Ascending aorta (tissue), 2 donors: ENCODE data around the gene WIPF1. TPM values are rescaled to one million over a fixed set of nuclear protein-coding genes. Genes with fewer than 3 reads are reported as not detected.
A peak's percentile ranks its signal among the peaks of the same experiment; 100 is the strongest.

Source experiments
- DNase-seq, 2 donors: peaks; one replicate each; pipeline ENCODE4 v3.0.0-alpha.2; 2019; ENCODE audit warnings: low spot score in 2 of 2
- H3K27ac ChIP-seq, 2 donors: fragments of 200-600 bp; sonication (generic); one replicate each; pipeline ENCODE4 v1.5.1; 2016 to 2017; ENCODE audit warnings: mild to moderate bottlenecking in 1 of 2
- H3K27me3 ChIP-seq: fragments of 200-600 bp; sonication (generic); one replicate; pipeline ENCODE4 v1.5.1; 2017
- H3K36me3 ChIP-seq, 2 donors: fragments of 200-600 bp; sonication (generic); one replicate each; pipeline ENCODE4 v1.5.1; 2016
- H3K4me1 ChIP-seq, 2 donors: fragments of 200-600 bp; sonication (generic); one replicate each; pipeline ENCODE4 v1.5.1; 2016 to 2017; ENCODE audit warnings: mild to moderate bottlenecking in 1 of 2
- H3K4me3 ChIP-seq, 2 donors: fragments of 200-600 bp; sonication (generic); one replicate each; pipeline ENCODE4 v1.5.1; 2016 to 2017; ENCODE audit warnings: mild to moderate bottlenecking in 1 of 2
- H3K9me3 ChIP-seq, 2 donors: fragments of 200-600 bp; sonication (generic); one replicate each; pipeline ENCODE4 v1.5.1; 2016
- intact Hi-C: fragments of 100-400 bp; cut with DNase I; formaldehyde crosslinking; loops from one replicate; pipeline ENCODE4 v1.15.1; 2023
- total RNA-seq: library from RNA; depleted of rRNA; stranded (reverse); fragments of >200 nt; gene quantifications from one replicate; pipeline ENCODE4 v1.1.0, GENCODE V29; 2016
- TF ChIP-seq, protein P1 (sequence below), 3 experiments: fragments of 200-600 bp in 2 of 3; fragments of 450-650 bp in 1 of 3; sonication (generic) in 2 of 3; IDR thresholded peaks; one replicate each; pipeline ENCODE4 v1.5.1; 2016 to 2019; ENCODE audit warnings: antibody characterized with exemption in 3 of 3, mild to moderate bottlenecking in 1 of 3, moderate library complexity in 1 of 3

WIPF1 gene
- total RNA-seq, 1 donor from 2014 or later, result 26.1 TPM

DNA sequence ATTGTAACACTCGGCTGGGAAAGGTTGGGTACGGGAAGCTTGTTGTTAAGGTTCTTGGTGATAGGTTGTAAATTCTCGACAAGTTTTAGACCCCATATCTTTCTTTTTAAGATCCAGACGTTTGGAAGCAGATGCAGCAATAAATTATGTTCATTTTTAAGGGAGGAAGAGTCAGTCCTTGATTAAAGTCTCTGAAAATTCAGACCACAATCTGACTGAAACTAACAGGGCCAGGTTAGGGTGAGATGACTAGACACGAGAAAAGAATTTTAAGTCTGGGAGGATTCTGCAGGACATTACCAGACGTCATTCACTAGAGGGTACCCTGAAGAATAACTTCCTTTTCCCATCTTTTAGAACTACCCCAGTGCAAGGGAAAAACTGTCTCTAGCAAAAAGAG lies 16.1 kb downstream of the WIPF1 start:
- H3K4me1 ChIP-seq, result peaks cover 0 to 13% of the 10 kb centered on the region in 2 donors
- no peaks in the 10 kb centered on the region for H3K9me3 ChIP-seq
- no peaks in the 10 kb centered on the region for H3K27me3 ChIP-seq
- peak overlapping the region in 1 of 2 donors; percentile 34 for H3K27ac ChIP-seq
- peaks cover 23 to 35% of the 10 kb centered on the region in 2 donors for H3K36me3 ChIP-seq
- DNase-seq, result no peak
- TF ChIP-seq, protein P1, sequence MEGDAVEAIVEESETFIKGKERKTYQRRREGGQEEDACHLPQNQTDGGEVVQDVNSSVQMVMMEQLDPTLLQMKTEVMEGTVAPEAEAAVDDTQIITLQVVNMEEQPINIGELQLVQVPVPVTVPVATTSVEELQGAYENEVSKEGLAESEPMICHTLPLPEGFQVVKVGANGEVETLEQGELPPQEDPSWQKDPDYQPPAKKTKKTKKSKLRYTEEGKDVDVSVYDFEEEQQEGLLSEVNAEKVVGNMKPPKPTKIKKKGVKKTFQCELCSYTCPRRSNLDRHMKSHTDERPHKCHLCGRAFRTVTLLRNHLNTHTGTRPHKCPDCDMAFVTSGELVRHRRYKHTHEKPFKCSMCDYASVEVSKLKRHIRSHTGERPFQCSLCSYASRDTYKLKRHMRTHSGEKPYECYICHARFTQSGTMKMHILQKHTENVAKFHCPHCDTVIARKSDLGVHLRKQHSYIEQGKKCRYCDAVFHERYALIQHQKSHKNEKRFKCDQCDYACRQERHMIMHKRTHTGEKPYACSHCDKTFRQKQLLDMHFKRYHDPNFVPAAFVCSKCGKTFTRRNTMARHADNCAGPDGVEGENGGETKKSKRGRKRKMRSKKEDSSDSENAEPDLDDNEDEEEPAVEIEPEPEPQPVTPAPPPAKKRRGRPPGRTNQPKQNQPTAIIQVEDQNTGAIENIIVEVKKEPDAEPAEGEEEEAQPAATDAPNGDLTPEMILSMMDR (IDR thresholded peaks at IDR 0.05), result no peak
- no peak overlapping the region for H3K4me3 ChIP-seq
- intact Hi-C loops, result loop anchor here (2.0 kb wide), 1 partner anchor 21 kb away; no protein-coding TSS in a partner anchor

DNA sequence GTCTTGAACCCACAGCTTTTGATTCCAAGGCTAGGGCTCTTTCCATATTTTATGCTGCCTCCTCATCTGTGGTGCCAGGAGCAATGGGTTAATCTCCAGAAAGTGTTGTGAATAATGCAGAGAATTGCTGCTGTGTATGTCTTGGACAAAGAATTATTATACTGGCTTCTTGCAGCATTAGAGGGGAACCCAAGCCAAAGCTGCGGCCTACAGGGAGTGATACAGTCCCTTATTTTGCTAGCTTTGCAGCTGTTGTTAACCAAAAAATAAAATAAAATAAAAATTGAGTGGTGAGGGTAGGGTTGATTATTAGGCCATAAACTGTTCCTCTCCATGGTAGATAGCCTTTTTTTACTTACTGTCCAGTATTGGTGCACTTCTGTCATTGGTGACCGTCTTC lies 16.7 kb downstream of the WIPF1 start:
- H3K9me3 ChIP-seq, result no peaks in the 10 kb centered on the region
- intact Hi-C loops, result loop anchor here (2.0 kb wide), 1 partner anchor 22 kb away; no protein-coding TSS in a partner anchor

DNA sequence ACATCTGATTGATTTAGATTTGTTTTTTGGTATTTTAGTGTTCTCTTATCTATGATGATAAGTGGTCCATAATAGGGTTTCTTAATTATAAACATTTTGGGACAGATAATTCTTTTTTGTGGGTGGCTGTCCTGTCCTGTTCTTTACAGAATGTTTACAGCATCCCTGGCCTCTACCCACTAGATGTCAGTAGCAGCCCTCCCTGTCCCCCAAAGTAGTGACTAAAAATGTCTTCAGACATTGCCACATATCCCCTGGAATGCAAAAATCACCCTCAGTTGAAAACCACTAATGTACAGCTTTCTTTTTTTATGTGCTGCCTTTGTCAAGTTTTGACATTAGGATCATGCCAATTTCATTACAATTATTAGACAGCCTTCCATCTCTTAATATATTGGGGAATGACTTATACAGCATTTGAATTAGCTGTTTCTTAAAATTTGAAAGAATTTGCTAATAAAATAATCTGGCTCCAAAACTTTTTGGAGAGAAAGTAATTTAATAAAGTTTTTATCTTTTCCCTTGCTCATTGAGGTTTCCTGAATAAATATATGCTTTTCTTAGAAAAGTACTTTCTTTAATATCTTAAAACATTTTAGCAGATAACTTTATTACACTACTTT lies 19.5 kb downstream of the WIPF1 start:
- TF ChIP-seq, protein P1 (IDR thresholded peaks at IDR 0.05), result peak; percentile 51 to 59 (median 51)
- H3K27me3 ChIP-seq, result no peaks in the 10 kb centered on the region
- no peak for DNase-seq
- no peak overlapping the region for H3K27ac ChIP-seq
- H3K4me1 ChIP-seq, result peaks cover 0 to 5% of the 10 kb centered on the region in 2 donors
- no peaks in the 10 kb centered on the region for H3K9me3 ChIP-seq
- no peak overlapping the region for H3K4me3 ChIP-seq
- intact Hi-C loops, result loop anchor here (2.0 to 10.0 kb wide), 2 partner anchors 111 to 187 kb away; partner anchors contain the start of gene CHRNA1
- H3K36me3 ChIP-seq, result peaks cover 31 to 42% of the 10 kb centered on the region in 2 donors

More for the DNA sequence above, 16.7 kb downstream of the WIPF1 start:
- DNase-seq, result no peak
- Histone ChIP-seq H3K27me3 (no peaks in the 10 kb centered on the region), H3K4me1 (peaks cover 0 to 10% of the 10 kb centered on the region in 2 donors), H3K27ac (peak overlapping the region in 1 of 2 donors; percentile 22), H3K4me3 (no peak overlapping the region), H3K36me3 (peaks cover 23 to 37% of the 10 kb centered on the region in 2 donors)
- TF ChIP-seq, protein P1 (IDR thresholded peaks at IDR 0.05), result no peak

DNA sequence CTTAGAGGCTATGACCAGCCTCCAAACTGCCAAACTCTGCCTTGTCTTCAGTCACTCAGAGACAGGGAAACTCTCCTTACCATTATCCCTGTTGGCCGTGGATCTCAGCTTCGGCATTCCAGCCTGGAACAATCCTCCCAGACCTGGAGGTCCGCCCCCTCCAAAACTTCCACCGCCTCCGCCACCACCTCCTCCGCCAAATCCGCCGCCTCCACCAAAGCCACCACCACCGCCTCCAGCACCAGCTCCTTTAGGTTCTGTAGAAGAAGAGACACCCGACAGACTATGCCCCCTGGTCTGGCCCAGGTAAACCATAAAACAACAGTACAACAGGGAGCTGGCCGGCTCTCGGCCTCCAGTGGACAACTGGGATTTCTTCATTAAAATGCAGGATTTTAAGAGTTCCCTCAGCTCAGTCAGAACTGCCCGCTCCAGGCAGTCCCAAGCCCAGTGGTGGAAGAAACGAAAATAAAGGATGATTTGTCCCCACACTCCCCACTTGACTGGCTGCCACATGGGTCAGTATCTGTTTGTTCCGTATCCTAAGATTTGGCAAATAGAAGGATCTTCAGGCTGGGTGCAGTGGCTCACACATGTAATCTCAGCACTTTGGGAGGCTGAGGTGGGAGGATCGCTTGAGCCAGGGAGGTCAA lies 22.4 kb downstream of the WIPF1 start:
- H3K4me3 ChIP-seq, result no peak overlapping the region
- H3K36me3 ChIP-seq, result peaks cover 40 to 54% of the 10 kb centered on the region in 2 donors
- DNase-seq, result no peak
- no peaks in the 10 kb centered on the region for H3K27me3 ChIP-seq
- H3K27ac ChIP-seq, result no peak overlapping the region
- no peaks in the 10 kb centered on the region for H3K9me3 ChIP-seq
- TF ChIP-seq, protein P1 (IDR thresholded peaks at IDR 0.05), result no peak
- no peaks in the 10 kb centered on the region for H3K4me1 ChIP-seq
- intact Hi-C loops, result loop anchor here (10.0 kb wide), 1 partner anchor 190 kb away; the partner anchor contains the start of gene CHRNA1

DNA sequence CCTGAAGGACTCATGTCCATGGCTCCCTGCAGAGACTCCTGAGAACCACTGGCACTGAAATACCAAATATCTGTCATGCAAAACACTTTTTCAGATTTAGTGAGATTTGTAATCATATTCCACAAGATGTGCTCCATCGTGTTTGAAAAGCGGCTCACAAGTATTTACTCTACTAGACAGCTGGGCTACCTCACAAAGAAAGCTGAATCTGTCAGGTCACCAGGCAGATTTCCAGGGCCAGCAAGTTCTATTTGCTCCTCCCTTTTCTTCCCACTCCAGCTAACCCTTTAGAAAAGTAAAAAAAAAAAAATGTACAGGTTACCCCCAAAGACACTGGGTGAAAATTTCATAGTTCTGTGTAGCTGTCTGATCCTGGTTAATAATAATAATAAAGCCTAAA lies 22.9 kb downstream of the WIPF1 start:
- H3K4me1 ChIP-seq, result no peaks in the 10 kb centered on the region
- TF ChIP-seq, protein P1 (IDR thresholded peaks at IDR 0.05), result no peak
- H3K27ac ChIP-seq, result no peak overlapping the region
- no peak overlapping the region for H3K4me3 ChIP-seq
- H3K27me3 ChIP-seq, result no peaks in the 10 kb centered on the region
- intact Hi-C loops, result loop anchor here (10.0 kb wide), 1 partner anchor 190 kb away; the partner anchor contains the start of gene CHRNA1
- no peak for DNase-seq
- no peaks in the 10 kb centered on the region for H3K9me3 ChIP-seq
- peaks cover 34 to 49% of the 10 kb centered on the region in 2 donors for H3K36me3 ChIP-seq
